ENCODE results near the gene PLEKHA6.

DNA sequence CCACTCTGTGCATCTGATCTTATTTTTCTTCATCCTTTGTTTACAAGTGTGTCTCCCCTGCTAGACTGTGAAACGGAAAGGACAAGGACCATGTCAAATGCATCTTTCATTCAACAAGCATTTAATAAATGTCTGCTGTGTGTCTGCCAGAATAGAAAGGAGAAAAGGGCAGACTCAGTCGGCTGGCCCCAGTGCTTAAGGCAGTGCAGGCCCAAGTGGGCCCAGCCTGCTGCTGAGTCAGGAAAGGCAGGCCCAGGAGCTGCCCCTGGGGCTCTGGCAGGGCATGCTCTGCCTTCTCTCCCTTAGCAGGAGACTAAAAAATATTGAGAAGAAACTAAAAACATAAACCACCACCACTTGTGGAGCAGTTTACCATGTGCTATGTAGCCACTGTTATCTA, 38.1 kb downstream of the PLEKHA6 start:
- TF ChIP-seq CTCF (IDR thresholded peaks at IDR 0.05; ENCODE audit: insufficient read depth, low read length) (no peak), SPI1 (IDR thresholded peaks at IDR 0.05; ENCODE audit: borderline replicate concordance, low read depth) (no peak)
